ENCODE results near the gene ACAD9. TPM values are rescaled to one million over a fixed set of nuclear protein-coding genes. Genes with fewer than 3 reads are reported as not detected.

ACAD9 gene
- total and polyA plus RNA-seq, 2 experiments from 2014 or later: 22.3 to 29.7 TPM

DNA sequence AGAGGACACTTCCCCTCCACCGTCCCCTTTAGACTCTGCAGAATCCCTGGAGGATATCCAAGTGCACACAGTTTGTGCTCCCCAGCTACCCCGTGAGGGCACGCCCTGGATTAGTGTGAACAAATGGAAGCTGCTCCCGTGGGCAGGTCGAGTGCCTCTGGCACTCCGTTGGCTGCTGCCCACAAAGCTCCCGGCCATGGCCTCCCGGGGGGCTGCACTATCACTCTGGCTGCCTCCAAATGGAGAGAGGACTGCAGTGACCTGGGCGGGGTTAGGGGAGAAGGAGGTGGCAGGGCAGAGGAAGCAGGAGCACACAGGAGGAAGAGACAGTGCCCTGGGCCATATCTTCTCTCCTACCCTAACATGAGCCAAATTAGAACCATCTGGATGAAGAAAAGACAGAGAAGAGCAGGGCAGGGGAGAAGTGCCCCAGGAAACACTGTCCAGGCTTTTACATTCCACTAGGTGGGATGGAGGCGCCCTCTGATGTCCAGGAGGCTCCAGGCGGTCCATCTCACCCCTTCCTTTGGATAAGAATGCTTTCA is 29.4 kb upstream of the ACAD9 start:
- Histone ChIP-seq H3F3A (ENCODE audit: insufficient read depth) (no peaks in the 10 kb centered on the region), H3K27me3 (replicated peaks; ENCODE audit: insufficient read depth) (no peaks in the 10 kb centered on the region), H3K4me3 (no peak overlapping the region), H3K4me1 (ENCODE audit: insufficient read depth) (no peaks in the 10 kb centered on the region), H3K9ac (no peak overlapping the region), H3K36me3 (ENCODE audit: low read depth) (no peaks in the 10 kb centered on the region), H3K9me3 (ENCODE audit: low read depth) (no peaks in the 10 kb centered on the region), H3K9me2 (ENCODE audit: insufficient read depth) (no peaks in the 10 kb centered on the region), H3K79me2 (ENCODE audit: insufficient read depth) (no peaks in the 10 kb centered on the region), H3K4me2 (ENCODE audit: unreplicated experiment) (no peak overlapping the region), H2AFZ (no peak overlapping the region), H4K20me1 (ENCODE audit: insufficient read depth) (no peaks in the 10 kb centered on the region), H3K27ac (no peak overlapping the region)
- peak; percentile 20 for DNase-seq
- TF ChIP-seq EZH2 (IDR thresholded peaks at IDR 0.05; ENCODE audit: insufficient read depth, poor library complexity, severe bottlenecking) (no peak), EZH2phosphoT487 (IDR thresholded peaks at IDR 0.05; ENCODE audit: insufficient read depth, low read depth) (no peak)
- in situ Hi-C loops (cut with MboI): no loop called here
- WGBS, 2 experiments (ENCODE audit: low coverage in 1 of 2, low lambda C conversion rate in 2 of 2, missing lambda C conversion rate in 2 of 2): 50 to 56% methylated on average over 11 of the region's 11 CpGs

DNA sequence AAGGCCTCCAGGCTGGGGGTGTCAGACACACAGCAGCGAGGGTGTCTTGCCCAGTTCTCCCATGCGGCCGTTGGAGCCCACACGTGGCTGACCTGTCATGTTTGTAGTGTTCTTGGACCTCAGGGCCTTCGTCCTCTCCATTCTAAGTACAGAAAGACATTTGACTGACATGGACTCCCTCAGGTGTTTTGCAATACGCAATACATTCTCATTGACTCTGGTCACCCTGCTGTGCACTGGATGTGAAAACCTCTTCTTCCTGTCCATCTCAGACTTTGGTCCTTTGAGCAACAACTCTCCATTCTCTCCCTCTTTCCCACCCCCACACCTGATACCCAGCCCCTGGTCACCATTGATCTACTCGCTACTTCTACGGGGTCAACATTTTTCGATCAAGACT is 28.9 kb upstream of the ACAD9 start:
- 86 to 88% methylated on average over 9 of the region's 9 CpGs for WGBS, 2 experiments (ENCODE audit: low coverage in 1 of 2, low lambda C conversion rate in 2 of 2, missing lambda C conversion rate in 2 of 2)
- H2AFZ ChIP-seq: no peak overlapping the region
- no peaks in the 10 kb centered on the region for H3K4me1 ChIP-seq (ENCODE audit: insufficient read depth)
- no peaks in the 10 kb centered on the region for H3K79me2 ChIP-seq (ENCODE audit: insufficient read depth)
- no peaks in the 10 kb centered on the region for H3K27me3 ChIP-seq (replicated peaks; ENCODE audit: insufficient read depth)
- TF ChIP-seq EZH2phosphoT487 (IDR thresholded peaks at IDR 0.05; ENCODE audit: insufficient read depth, low read depth) (no peak), EZH2 (IDR thresholded peaks at IDR 0.05; ENCODE audit: insufficient read depth, poor library complexity, severe bottlenecking) (no peak)
- H3K27ac ChIP-seq: no peak overlapping the region
- no peak overlapping the region for H3K4me3 ChIP-seq
- in situ Hi-C loops (cut with MboI): no loop called here
- H3K9me3 ChIP-seq (ENCODE audit: low read depth): no peaks in the 10 kb centered on the region
- DNase-seq: no peak
- no peaks in the 10 kb centered on the region for H3F3A ChIP-seq (ENCODE audit: insufficient read depth)
- no peak overlapping the region for H3K4me2 ChIP-seq (ENCODE audit: unreplicated experiment)
- no peaks in the 10 kb centered on the region for H4K20me1 ChIP-seq (ENCODE audit: insufficient read depth)
- H3K9ac ChIP-seq: no peak overlapping the region
- no peaks in the 10 kb centered on the region for H3K9me2 ChIP-seq (ENCODE audit: insufficient read depth)
- H3K36me3 ChIP-seq (ENCODE audit: low read depth): no peaks in the 10 kb centered on the region

DNA sequence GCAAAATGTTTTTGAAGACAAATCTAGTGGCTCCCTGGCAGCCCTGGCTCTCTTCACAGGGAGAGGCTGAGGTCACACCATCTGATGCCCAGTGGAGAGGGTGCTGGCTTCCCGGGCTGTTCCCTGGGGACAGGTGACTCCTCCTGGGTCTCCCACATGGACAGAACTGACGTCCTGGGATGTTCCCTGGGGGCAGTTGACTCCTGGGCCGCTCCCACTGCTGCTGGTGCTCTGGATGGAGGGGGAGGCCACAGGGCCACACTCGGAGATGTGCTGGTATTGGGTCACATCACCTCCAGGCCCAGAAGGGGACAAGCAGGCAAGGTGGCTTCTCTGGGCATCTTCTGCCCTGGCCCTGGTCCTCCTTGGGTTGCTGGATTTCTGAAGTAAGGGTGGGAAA is 27.8 kb upstream of the ACAD9 start:
- Histone ChIP-seq H3K9me2 (ENCODE audit: insufficient read depth) (no peaks in the 10 kb centered on the region), H3K36me3 (ENCODE audit: low read depth) (no peaks in the 10 kb centered on the region), H3K4me1 (ENCODE audit: insufficient read depth) (no peaks in the 10 kb centered on the region), H2AFZ (no peak overlapping the region), H3K27me3 (replicated peaks; ENCODE audit: insufficient read depth) (no peaks in the 10 kb centered on the region), H4K20me1 (ENCODE audit: insufficient read depth) (no peaks in the 10 kb centered on the region), H3K79me2 (ENCODE audit: insufficient read depth) (no peaks in the 10 kb centered on the region), H3K4me2 (ENCODE audit: unreplicated experiment) (no peak overlapping the region), H3K9ac (no peak overlapping the region), H3F3A (ENCODE audit: insufficient read depth) (no peaks in the 10 kb centered on the region), H3K9me3 (ENCODE audit: low read depth) (no peaks in the 10 kb centered on the region), H3K27ac (no peak overlapping the region), H3K4me3 (no peak overlapping the region)
- in situ Hi-C loops (cut with MboI): no loop called here
- WGBS, 2 experiments (ENCODE audit: low coverage in 1 of 2, low lambda C conversion rate in 2 of 2, missing lambda C conversion rate in 2 of 2): 43 to 51% methylated on average over 4 of the region's 4 CpGs
- TF ChIP-seq EZH2phosphoT487 (IDR thresholded peaks at IDR 0.05; ENCODE audit: insufficient read depth, low read depth): no peak
- TF ChIP-seq EZH2 (IDR thresholded peaks at IDR 0.05; ENCODE audit: insufficient read depth, poor library complexity, severe bottlenecking): no peak
- no peak for DNase-seq

DNA sequence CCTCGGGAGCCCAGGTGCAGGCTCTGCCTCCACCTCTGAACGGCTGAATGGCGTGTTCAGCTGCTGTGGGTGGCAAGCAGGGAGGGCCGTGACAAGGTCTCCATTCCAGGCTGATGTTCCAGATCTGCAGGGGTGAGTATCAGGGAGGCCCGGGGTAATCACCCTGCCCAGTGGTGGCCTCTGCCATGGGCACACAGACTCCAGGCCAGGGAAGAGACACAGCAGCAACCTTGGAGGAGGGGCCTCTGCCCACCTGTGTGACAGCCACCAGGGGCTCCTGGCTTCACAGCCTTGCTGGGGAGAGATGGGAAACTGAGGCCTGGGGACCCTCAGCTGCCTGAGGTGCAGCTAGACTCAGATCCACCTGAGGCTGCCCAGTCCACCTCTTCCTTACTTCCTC is 25.6 kb upstream of the ACAD9 start:
- Histone ChIP-seq H3K4me1 (ENCODE audit: insufficient read depth) (no peaks in the 10 kb centered on the region), H3K27ac (no peak overlapping the region), H3K9ac (no peak overlapping the region), H3K36me3 (ENCODE audit: low read depth) (no peaks in the 10 kb centered on the region), H3K9me3 (ENCODE audit: low read depth) (no peaks in the 10 kb centered on the region), H3K4me2 (ENCODE audit: unreplicated experiment) (no peak overlapping the region), H4K20me1 (ENCODE audit: insufficient read depth) (no peaks in the 10 kb centered on the region), H3F3A (ENCODE audit: insufficient read depth) (no peaks in the 10 kb centered on the region), H2AFZ (no peak overlapping the region), H3K27me3 (replicated peaks; ENCODE audit: insufficient read depth) (no peaks in the 10 kb centered on the region), H3K4me3 (no peak overlapping the region), H3K9me2 (ENCODE audit: insufficient read depth) (no peaks in the 10 kb centered on the region), H3K79me2 (ENCODE audit: insufficient read depth) (no peaks in the 10 kb centered on the region)
- 42 to 52% methylated on average over 5 of the region's 5 CpGs for WGBS, 2 experiments (ENCODE audit: low coverage in 1 of 2, low lambda C conversion rate in 2 of 2, missing lambda C conversion rate in 2 of 2)
- TF ChIP-seq EZH2 (IDR thresholded peaks at IDR 0.05; ENCODE audit: insufficient read depth, poor library complexity, severe bottlenecking): no peak
- TF ChIP-seq EZH2phosphoT487 (IDR thresholded peaks at IDR 0.05; ENCODE audit: insufficient read depth, low read depth): no peak
- in situ Hi-C loops (cut with MboI): no loop called here
- no peak for DNase-seq

DNA sequence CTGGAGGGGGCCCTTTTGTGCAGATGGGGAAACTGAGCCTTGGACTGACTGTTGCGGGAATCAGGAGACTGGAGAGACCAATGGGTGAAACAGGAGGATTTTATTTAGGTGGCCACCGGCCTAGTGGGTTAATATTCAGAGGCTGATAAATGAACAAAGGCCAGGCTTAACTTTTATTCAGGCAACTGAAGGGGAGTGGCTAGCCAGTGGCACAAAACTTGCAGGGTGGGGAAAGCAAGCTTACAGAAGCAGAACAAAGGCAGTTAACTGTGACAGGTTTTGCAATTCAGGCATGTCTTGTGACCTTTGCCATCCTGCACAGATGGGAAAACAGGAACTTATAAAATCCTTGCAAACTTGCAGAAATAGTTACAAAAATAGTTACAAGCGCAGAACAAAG is 24.9 kb upstream of the ACAD9 start:
- Histone ChIP-seq H3K9me3 (ENCODE audit: low read depth) (no peaks in the 10 kb centered on the region), H3F3A (ENCODE audit: insufficient read depth) (no peaks in the 10 kb centered on the region), H3K27ac (no peak overlapping the region), H3K36me3 (ENCODE audit: low read depth) (no peaks in the 10 kb centered on the region), H3K4me3 (no peak overlapping the region), H3K79me2 (ENCODE audit: insufficient read depth) (no peaks in the 10 kb centered on the region), H2AFZ (no peak overlapping the region), H3K9me2 (ENCODE audit: insufficient read depth) (no peaks in the 10 kb centered on the region), H3K4me1 (ENCODE audit: insufficient read depth) (no peaks in the 10 kb centered on the region), H4K20me1 (ENCODE audit: insufficient read depth) (no peaks in the 10 kb centered on the region), H3K4me2 (ENCODE audit: unreplicated experiment) (no peak overlapping the region), H3K9ac (no peak overlapping the region), H3K27me3 (replicated peaks; ENCODE audit: insufficient read depth) (no peaks in the 10 kb centered on the region)
- 58 to 70% methylated on average over 3 of the region's 3 CpGs for WGBS, 2 experiments (ENCODE audit: low coverage in 1 of 2, low lambda C conversion rate in 2 of 2, missing lambda C conversion rate in 2 of 2)
- no peak for DNase-seq
- in situ Hi-C loops (cut with MboI): no loop called here
- TF ChIP-seq EZH2 (IDR thresholded peaks at IDR 0.05; ENCODE audit: insufficient read depth, poor library complexity, severe bottlenecking) (no peak), EZH2phosphoT487 (IDR thresholded peaks at IDR 0.05; ENCODE audit: insufficient read depth, low read depth) (no peak)
